GM10266 (cell line): Measurements from ENCODE around the gene SRC.

Experiments
- DNase-seq: peaks from one replicate; pipeline ENCODE4 v3.0.0; 2012; ENCODE audit errors: extremely low spot score
- TF ChIP-seq, protein P1 (sequence below): IDR thresholded peaks from 2 replicates; pipeline ENCODE4 v1.5.1; 2012; ENCODE audit warnings: mild to moderate bottlenecking, low read depth; ENCODE audit not compliant: control insufficient read depth, insufficient read depth; ENCODE audit errors: missing control alignments

SRC gene

DNA sequence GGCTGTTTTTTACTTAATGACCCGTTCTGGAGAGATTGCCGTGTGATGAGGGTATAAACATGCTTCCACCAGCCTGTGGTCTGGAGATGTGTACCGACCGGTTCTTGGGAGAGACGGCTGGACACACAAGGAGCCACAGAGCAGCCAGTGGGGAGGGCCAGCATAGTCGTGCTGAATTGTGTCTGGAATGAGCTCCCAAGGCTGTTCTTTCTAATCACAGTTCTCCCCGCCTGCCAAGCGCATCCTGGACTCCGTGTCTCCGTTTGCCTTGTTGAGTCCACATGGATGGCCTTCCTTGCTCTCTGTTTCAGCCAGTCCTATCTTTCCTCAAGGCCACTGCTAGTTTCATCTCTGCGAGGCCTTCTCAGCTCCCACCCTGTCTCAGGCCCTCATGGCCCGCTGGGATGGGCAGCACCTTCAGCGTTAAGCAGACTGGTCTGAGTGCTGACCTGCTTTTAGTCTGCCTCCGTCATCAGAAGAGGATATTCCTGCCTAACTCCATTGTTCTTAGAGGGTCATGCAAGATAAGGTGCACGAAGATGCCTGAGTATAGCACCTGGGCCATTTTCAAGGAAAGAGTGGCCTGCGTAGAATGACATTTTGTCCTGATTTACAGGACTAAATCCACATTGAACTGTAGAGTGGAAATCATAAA, 35.9 kb upstream of the SRC start:
- DNase-seq, result no peak
- TF ChIP-seq, protein P1, sequence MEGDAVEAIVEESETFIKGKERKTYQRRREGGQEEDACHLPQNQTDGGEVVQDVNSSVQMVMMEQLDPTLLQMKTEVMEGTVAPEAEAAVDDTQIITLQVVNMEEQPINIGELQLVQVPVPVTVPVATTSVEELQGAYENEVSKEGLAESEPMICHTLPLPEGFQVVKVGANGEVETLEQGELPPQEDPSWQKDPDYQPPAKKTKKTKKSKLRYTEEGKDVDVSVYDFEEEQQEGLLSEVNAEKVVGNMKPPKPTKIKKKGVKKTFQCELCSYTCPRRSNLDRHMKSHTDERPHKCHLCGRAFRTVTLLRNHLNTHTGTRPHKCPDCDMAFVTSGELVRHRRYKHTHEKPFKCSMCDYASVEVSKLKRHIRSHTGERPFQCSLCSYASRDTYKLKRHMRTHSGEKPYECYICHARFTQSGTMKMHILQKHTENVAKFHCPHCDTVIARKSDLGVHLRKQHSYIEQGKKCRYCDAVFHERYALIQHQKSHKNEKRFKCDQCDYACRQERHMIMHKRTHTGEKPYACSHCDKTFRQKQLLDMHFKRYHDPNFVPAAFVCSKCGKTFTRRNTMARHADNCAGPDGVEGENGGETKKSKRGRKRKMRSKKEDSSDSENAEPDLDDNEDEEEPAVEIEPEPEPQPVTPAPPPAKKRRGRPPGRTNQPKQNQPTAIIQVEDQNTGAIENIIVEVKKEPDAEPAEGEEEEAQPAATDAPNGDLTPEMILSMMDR, result no peak

DNA sequence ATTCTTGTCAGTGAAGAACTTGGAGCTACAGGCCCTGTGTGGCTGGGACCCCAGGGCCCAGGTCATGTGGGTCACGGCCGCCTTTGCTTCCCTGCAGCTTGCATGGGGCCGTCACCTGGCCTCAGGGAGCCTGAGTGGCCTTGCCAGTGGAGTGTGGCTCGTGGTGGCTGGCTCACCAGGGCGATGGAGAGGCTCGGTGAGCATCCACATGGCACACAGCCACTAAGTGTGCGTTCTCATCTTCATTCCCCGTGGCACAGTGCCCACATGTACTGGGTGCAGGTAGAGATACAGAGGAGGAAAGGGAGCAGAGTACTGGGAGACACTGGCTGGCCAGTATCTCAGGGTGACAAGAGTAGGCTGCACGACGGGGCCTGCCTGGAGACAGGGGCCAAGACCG, 35.0 kb upstream of the SRC start:
- TF ChIP-seq, protein P1, result no peak
- no peak for DNase-seq

DNA sequence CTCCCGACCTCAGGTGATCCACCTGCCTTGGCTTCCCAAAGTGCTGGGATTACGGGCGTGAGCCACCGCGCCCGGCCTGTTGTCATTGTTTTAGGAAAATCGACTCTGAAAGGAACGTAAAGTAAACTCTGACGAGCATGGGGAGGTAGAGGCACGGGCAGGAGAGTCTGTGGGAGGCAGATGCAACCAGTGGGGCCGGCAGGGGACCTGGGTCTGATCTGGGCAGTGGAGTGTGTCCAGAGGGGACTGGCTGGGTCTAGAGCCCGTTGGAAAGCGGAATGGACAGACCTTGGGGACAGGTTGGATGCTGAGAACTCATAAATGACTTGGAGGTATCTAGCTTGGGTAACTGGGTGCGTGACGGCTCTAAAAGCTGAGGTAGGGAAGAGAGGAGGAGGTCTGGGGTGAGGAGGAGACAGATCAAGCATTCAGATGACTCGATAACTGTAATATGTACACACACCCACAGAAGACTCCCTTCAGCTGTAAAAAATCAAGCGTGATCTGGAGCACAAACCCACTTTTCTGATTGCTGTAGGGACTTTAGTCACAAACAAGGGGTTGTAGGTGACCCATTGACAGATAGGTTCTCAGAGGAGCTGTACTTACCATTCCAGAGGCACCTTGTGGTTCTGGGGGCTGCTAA, 34.1 kb upstream of the SRC start:
- TF ChIP-seq, protein P1, result no peak
- DNase-seq, result no peak

DNA sequence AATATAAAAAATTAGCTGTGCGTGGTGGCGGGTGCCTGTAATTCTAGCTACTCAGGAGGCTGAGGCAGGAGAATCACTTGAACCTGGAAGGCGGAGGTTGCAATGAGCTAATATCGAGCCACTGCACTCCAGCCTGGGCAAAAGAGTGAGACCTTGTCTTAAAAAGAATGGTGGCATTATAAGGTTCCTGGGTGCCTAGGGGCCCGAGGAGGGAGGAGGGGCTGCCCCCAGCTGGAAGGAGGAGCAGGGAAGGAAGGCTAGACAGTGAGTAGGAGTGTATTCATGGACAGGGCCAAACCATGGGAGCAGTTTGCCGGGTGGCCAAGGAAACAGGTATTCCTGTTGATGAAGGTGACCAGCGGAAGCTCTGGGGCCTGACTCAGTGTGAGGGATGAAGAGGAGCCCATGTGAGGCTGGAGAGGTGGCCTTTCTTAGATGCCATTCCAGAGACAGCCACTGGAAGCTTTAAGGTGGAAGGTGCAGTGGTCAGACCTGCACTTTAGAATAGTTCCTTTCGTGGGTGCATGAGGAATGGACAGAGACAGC, 32.3 kb upstream of the SRC start:
- TF ChIP-seq, protein P1, result no peak
- no peak for DNase-seq

DNA sequence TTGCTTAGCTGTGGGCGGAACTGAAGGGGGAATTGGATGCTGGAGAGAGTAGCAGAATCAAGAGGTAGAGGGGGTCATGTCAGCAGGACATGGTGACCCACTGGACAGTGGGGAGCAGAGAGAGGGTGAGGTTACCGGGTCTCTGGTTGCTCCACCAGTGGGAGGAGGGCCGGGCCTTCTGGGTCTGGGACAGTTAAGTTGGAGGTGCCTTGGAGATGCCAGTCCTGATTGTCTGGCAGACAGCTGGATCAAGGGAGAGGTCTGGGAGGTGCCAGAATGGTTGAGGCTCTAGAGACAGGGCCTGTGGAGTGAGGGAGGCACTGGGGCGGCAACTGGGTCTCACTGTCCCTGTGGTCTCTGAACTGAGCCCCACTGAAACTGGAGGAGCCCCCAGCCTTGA, 31.8 kb upstream of the SRC start:
- TF ChIP-seq, protein P1, result no peak

DNA sequence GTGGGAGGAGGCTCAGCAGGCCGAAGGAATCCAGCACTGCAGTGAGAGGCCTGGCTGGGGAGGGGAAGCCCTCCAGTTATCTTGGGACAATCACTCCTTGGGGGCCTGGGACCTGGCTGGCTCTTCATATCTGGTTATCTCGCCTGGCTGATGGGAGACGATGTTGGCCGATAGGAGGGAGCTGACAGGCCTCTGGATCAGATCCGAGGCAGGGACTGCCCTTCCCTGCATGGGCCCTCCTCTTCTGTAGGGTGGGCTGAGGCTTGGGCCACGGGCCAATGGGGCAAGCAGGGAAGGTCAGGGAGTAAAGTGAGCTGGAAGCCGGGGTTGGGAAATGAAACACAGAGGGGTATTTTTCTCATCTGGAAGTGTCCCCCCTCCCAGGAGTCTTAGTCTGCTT, 31.3 kb upstream of the SRC start:
- DNase-seq, result no peak
- TF ChIP-seq, protein P1, result no peak

More for the DNA sequence above, 31.8 kb upstream of the SRC start:
- DNase-seq, result no peak

DNA sequence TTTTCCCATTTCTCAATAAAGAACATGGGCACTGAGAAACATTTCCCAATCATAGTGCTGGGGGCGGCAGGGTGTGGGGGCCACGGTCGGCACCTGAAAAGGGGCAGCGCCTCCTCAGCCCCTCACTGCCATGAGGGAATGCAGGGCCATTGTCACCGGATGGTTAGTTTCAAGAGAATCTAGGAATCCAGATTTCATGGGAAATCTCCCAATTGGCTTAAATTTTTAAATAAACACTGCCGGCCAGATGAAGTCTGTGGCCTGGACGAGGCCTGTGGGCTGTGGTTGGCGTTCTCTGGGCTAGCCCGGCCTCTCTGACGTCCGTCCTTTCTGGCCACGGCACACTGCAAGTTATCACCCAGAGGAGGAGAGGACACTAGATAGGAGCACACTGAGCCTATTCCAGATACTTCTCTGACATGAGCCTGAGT, 30.9 kb upstream of the SRC start:
- no peak for DNase-seq
- TF ChIP-seq, protein P1, result no peak
